Measurements from ENCODE around the gene NUP153.

DNA sequence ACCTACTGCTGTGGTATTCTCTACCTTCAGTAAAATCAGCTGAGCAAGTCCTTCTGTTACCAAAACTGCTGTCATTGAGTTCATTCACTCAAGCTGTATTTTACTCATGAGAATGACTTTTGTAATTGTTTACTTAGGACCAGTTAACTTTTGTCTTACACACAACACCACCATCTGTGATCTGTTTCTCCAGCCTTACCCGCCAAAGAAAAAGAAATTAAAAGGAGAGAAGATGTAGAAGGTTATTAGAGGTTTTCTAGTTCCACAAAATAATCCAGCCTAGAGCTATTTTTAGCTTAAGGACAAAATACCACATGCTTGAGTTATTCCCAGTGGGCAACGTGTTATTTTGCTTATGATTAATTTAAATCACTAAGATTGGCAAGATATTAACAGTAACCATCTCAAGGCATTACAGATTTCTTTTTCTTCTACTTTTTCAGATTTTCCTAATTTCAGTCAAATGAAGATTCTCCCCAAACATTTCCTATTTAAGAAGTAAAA is 68.5 kb downstream of the NUP153 start:
- TF ChIP-seq POLR2AphosphoS5 (IDR thresholded peaks at IDR 0.05) (no peak), POLR2A (IDR thresholded peaks at IDR 0.05) (no peak), EP300 (IDR thresholded peaks at IDR 0.05) (no peak)
- TF ChIP-seq, protein P1, sequence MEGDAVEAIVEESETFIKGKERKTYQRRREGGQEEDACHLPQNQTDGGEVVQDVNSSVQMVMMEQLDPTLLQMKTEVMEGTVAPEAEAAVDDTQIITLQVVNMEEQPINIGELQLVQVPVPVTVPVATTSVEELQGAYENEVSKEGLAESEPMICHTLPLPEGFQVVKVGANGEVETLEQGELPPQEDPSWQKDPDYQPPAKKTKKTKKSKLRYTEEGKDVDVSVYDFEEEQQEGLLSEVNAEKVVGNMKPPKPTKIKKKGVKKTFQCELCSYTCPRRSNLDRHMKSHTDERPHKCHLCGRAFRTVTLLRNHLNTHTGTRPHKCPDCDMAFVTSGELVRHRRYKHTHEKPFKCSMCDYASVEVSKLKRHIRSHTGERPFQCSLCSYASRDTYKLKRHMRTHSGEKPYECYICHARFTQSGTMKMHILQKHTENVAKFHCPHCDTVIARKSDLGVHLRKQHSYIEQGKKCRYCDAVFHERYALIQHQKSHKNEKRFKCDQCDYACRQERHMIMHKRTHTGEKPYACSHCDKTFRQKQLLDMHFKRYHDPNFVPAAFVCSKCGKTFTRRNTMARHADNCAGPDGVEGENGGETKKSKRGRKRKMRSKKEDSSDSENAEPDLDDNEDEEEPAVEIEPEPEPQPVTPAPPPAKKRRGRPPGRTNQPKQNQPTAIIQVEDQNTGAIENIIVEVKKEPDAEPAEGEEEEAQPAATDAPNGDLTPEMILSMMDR (IDR thresholded peaks at IDR 0.05): no peak

Measured in sigmoid colon (tissue), 4 donors.